GM12891 (cell line): ENCODE results near the gene DISP3.

Source experiments
- DNase-seq: peaks from one replicate; pipeline ENCODE4 v3.0.0; 2011; ENCODE audit warnings: low spot score; ENCODE audit not compliant: insufficient read length
- FAIRE-seq: peaks from 2 replicates; lab custom pipeline; 2011; peaks lifted over from hg19 to GRCh38; lab: Jason Lieb, UNC
- PAX5 ChIP-seq: IDR thresholded peaks from 2 replicates; pipeline ENCODE4 v1.6.1; 2011; ENCODE audit warnings: low read length, moderate library complexity, mild to moderate bottlenecking; ENCODE audit not compliant: insufficient read depth, severe bottlenecking
- POLR2A ChIP-seq: IDR thresholded peaks from 2 replicates; pipeline ENCODE4 v1.6.1; 2011; ENCODE audit warnings: low read depth, low read length, control low read depth
- POLR2AphosphoS5 ChIP-seq: IDR thresholded peaks from 2 replicates; pipeline ENCODE4 v1.6.1; 2011; ENCODE audit warnings: low read depth, low read length, control low read depth
- POU2F2 ChIP-seq: IDR thresholded peaks from 2 replicates; pipeline ENCODE4 v1.6.1; 2011; ENCODE audit warnings: low read depth, mild to moderate bottlenecking, control low read depth, low read length, moderate library complexity
- SPI1 ChIP-seq: IDR thresholded peaks from 2 replicates; pipeline ENCODE4 v1.6.1; 2011; ENCODE audit warnings: low read depth, low read length, control low read depth
- TAF1 ChIP-seq: IDR thresholded peaks from 2 replicates; pipeline ENCODE4 v1.6.1; 2011; ENCODE audit warnings: low read depth, low read length, control low read depth

The DISP3 gene

DNA sequence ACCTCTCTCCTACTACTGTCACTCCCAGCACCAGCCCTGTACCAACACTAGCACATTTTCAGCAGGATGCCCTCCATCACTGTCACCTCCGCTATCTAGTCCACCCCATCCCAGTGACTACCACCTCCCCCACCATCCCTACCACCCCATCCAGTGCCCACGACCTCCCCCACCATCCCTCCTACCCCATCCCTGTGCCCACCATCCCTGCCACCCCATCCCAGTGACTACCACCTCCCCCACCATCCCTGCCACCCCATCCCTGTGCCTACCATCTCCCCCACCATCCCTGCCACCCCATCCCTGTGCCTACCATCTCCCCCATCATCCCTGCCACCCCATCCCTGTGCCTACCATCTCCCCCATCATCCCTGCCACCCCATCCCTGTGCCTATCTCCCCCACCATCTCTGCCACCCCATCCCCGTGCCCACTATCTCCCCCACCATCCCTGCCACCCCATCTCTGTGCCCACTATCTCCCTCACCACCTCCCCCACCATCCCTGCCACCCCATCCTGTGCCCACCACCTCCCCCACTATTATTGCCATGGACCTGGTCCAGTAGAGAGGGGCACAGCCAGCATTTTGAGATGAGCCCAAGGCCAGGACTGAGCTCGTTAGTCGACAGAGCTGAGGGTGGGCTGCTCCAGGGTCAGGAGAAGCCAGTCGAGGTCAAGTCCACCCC lies 45.7 kb downstream of the DISP3 start:
- TF ChIP-seq PAX5 (no peak), SPI1 (no peak), POLR2AphosphoS5 (no peak), POU2F2 (no peak)
- no peak for FAIRE-seq
- DNase-seq = no peak

DNA sequence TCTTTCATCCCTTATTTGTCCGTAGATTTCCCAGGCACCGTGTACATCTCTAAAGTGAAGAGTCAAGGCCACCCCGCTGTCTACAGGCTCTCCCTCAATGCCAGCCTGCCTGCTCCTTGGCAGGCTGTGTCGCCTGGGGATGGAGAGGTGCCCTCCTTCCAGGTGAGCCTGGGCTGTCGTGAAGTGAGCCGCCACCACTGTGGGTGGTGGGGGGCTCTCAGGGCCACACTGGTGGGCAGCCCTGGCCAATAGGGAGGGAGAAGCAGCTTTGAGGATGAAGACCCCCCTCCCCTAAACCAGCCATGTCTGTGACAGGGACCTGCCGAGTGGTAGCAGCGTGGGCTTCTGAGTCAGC lies 46.2 kb downstream of the DISP3 start:
- no peak for TF ChIP-seq TAF1
- TF ChIP-seq POU2F2 = no peak
- TF ChIP-seq POLR2AphosphoS5 = no peak
- no peak for TF ChIP-seq POLR2A
- TF ChIP-seq SPI1 = no peak
- no peak for TF ChIP-seq PAX5
- no peak for DNase-seq
- FAIRE-seq = no peak

DNA sequence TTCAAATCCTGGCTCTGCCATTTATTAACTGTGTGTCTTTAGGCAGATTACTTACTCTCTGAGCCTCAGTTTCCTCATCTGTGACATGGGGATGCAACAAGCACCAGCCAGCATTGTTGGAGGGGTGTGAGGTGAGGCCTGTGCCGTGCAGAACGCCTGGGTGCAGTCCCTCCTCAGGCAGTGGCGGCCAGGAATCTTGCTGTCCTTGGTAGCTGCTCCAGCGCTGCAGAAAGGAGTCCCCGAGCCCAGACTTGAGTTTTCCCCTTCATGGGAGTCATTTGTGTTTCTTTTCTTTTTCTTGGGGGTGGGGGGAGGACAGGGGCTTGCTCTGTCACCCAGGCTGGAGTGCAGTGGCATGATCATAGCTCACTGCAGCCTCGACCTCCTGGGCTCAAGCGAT lies 46.6 kb downstream of the DISP3 start:
- no peak for TF ChIP-seq POLR2AphosphoS5
- TF ChIP-seq PAX5 = no peak
- TF ChIP-seq POU2F2 = no peak
- TF ChIP-seq TAF1 = no peak
- TF ChIP-seq POLR2A = no peak
- TF ChIP-seq SPI1 = no peak
- FAIRE-seq (no peak), DNase-seq (no peak)

DNA sequence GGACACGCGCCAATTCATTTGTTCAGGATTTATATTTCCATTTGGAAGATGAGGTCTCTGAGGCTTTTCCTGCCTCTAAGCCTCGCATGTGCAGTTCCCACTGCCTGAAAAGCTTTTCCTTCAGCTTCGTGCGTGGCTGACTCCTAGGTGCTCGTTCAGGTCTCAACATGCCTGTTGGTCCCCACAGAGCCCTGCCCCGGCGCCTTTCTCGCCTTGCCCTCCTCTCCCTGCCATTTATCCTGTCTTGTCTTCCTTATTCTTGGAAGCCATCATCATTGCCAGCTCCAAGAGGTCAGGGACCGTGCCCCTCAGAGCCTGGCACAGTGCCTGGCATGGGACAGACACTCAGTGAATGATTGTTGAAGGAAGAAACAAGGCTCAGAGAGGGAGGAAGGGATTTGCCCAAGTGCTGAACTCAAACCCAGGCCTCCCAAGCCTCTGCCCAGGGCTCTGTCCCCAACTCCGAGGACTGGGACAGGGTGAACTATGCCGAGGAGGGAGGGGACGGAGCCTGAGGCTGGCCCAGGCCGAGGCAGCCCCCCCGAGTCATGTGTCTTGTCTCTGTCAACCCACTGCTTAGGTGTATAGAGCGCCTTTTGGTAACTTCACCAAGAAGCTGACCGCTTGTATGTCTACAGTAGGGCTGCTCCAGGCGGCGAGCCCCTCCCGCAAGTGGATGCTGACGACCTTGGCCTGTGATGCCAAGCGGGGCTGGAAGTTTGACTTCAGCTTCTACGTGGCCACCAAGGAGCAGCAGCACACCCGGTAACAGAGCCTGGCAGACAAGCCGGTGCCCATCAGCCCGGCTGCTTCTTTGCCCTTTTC lies 47.3 kb downstream of the DISP3 start:
- DNase-seq = no peak
- TF ChIP-seq SPI1 (no peak), POLR2AphosphoS5 (no peak), PAX5 (no peak), TAF1 (no peak), POLR2A (no peak), POU2F2 (no peak)
- FAIRE-seq = no peak

DNA sequence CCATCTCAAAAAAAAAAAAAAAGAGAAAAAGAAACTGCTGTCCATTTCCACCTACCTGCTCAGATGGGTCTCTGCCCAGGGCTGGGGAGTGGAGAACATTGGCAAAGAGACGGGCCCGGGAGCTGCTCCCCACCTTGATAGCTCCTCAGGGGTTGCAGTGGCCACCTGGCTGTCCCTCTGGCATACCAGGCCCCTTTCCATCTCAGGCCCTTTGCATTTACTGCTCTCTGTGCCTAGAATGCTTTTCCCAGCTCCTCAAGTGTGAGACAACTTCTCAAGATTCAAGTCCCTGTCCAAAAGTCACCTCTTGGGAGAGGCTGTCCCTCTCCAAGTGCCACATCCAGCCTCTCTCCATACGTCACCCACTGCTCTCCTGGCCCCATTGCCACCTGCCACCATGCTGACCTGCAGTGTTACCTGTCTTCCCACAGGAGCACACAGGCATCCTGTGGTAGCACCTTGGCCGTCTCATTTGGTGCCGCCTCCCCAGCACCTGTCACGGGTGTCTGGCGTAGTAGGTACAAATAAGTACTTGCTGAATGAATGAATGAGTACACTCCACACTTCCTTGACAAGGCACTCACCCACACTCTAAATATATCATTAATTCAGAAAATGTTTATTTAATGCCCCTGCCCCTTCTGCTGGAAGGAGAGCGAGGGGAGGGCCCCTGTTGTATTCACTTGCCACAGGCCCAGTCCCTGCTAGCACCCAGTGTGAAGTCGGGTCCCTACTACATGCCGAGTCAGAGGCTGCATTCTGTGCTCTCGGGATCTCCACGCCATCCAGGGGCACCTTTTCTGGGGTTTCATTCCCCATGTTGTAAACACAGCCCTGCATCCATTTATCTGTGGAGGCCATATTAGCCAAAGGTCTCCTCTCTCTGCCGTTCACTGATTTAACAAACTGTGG lies 48.8 kb downstream of the DISP3 start:
- no peak for TF ChIP-seq POLR2A
- no peak for TF ChIP-seq TAF1
- TF ChIP-seq SPI1 = no peak
- TF ChIP-seq POU2F2 = no peak
- no peak for TF ChIP-seq PAX5
- TF ChIP-seq POLR2AphosphoS5 = no peak
- FAIRE-seq = no peak
- DNase-seq = no peak

DNA sequence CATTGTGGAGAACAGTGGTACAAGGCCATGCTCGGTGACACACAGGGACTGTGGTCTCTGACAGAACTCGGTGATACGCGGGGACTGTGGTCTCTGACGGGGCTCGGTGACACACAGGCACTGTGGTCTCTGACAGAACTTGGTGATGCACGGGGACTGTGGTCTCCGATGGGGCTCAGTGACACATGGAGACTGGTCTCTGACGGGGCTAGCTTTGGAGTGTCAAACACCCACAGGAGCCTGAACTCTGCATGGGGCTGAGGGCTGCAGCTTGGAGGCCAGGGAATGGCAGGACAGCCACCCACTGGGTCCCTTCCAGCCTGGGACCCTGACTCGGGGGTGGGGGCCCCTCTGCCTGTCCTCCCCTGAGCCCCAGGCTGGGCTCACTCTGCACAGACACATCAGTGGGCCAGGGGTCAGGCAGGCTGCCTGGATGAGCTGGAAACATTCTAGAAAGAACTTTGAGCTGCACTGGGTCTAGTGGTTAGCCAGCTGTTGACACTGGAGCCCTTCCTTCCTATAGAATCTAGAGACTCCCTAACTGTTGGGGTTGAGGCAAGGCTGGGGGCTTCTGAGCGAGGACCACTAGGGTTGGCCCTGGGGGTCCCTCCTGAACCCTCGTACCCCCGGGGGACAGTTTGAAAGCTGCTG lies 49.8 kb downstream of the DISP3 start:
- FAIRE-seq (no peak), DNase-seq (no peak)
- TF ChIP-seq POLR2A (no peak), POU2F2 (no peak)

DNA sequence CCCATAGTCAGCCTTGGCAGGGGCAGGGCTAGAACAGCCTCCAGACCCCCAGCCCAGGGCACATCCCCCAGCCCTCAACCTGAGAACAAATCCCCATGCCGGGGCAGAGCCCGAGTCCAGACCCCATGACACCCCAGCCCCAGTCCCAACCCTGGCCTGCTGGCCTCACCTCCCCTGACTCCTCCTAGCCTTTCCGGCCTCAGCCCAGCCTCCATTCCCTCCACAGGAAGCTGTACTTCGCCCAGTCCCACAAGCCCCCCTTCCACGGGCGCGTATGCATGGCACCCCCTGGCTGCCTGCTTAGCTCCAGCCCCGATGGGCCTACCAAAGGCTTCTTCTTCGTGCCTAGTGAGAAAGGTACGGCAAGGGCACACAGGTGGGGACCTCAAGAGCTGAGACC lies 50.4 kb downstream of the DISP3 start:
- no peak for TF ChIP-seq POLR2A
- TF ChIP-seq TAF1 = no peak
- TF ChIP-seq SPI1 = no peak
- no peak for TF ChIP-seq POLR2AphosphoS5
- TF ChIP-seq POU2F2 = no peak
- no peak for TF ChIP-seq PAX5
- DNase-seq (no peak), FAIRE-seq (no peak)

DNA sequence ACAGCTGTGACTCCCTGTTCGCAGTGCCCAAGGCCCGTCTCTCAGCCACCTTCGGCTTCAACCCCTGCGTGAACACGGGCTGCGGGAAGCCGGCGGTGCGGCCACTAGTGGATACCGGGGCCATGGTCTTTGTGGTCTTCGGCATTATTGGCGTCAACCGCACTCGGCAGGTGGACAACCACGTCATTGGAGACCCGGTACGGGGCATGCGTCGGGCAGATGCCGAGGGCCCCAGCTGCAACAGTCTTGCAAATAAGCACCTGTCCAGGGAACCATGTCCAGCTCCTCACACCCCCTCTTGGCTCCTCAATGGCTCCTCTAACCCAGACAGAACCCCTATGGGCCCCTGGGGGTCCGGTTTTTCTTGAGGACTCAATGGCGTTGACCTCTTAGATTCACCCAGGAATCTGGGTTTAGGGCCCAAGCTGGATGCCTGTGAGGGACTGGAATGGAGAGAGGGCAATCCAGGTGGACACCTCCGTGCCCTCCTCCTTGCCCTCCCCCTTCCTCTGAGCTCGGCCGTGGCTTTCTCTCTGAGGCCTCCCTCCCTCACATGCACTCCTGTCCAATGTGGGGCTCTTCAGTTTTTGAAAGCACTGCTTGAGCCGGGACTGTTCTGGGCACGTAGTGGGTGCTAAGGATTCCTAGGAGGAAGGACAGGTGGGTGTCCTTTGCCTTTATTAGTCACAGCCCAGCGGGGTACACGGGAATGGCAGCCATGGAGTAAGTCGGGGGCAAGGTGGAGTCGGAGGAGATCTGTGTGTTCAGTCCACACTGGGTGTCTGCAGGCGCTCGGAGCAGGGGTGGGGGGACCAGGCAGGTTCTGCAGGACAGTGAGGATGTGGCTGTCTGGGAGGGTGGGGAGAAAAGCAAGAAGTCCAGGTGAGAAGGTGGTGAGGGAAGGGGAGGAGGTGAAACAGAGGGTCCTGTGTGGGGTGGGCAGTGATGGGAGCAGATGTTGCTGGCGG lies 51.1 kb downstream of the DISP3 start:
- no peak for FAIRE-seq
- DNase-seq = no peak
- TF ChIP-seq POU2F2 (no peak), PAX5 (no peak), SPI1 (no peak), POLR2AphosphoS5 (no peak), POLR2A (no peak), TAF1 (no peak)
